GM03348 (cell line): ENCODE results near the gene PARD3B.

Experiments used
- DNase-seq: peaks from one replicate; pipeline ENCODE4 v3.0.0; 2012; ENCODE audit warnings: low spot score

The PARD3B gene

GRCh38 chr2:205505371-205505770 lies 960.1 kb downstream of the PARD3B start:
- DNase-seq, result no peak

- DNase-seq, result no peak
Observed at GRCh38 chr2:205509655-205510054, 964.4 kb downstream of the PARD3B start.

DNA sequence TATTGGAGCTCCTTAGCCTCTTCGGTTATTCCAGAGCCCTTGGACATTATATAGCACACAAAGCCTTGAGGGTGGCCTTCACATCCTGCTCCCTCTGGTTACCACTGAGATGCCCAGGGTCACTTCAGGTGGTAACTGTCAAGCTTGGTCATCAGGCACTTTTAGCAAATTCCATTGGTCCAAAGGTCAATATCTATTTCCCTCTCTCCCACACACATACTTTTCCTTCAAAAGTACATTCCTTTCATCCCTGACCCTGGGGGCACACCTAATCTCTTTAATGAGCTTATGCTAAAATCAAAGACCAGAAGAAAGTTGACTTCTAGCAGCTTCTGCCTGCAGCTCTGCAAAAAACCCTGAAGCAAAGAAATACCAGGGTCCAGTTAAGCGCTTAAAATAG lies 965.1 kb downstream of the PARD3B start:
- no peak for DNase-seq

DNA sequence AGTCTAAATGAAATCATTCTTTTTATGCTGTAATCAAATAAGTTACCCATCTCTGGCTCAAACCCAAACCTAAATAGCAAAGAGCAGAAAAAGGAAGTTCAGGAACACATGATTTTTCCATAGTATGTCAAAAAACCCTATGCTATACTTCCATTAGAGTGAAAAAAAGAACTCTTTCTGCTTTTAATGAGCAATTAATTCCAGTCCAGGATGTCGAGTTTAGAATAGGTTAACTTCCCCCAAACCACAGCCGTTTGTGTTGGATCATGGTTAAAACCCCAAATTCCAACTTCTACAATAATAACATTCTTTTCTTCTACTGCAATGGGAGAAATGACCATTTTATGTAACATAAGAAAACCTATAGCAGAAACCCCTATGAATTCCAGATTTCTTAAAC lies 965.9 kb downstream of the PARD3B start:
- peak; percentile 9 for DNase-seq

GRCh38 chr2:205511641-205512040 lies 966.4 kb downstream of the PARD3B start:
- DNase-seq, result no peak

GRCh38 chr2:205520311-205520710 lies 975.0 kb downstream of the PARD3B start:
- DNase-seq, result no peak

DNA sequence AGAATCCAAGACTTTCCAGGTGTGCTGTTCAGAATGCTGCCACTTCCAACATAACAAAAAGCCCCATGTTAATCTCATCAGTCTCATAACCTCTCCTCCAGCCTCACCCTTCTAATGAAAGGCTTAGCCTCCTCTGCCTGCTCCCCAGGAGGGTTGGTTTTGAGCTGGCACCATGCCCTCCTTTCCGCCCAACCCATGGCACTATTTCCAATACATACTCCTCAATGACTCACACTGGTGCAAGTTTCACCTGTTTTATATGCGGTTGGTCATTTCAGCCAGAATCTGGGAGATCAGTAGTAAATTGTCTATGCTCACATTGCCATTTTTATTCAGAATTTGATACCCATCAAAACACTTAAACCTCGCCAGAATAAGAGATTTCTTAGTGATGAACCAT lies 979.4 kb downstream of the PARD3B start:
- DNase-seq, result no peak

DNA sequence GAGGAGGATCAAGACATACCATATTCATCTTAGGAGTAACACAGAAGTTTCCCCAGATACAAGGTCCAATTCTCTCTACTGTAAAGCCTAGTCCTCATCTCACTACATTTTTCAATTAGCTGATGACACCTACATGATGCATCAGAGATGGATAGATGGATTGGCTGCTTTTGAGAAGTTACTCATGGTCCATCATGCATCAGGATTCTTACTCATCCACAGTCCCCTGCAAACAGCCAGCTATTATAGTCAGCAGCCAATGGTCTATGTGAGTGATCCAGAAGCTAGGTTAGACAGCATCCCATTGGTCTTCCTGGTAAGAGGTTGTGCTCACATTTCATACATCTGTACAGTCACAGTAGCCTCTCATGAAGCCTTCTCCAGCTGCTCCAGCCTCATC lies 982.5 kb downstream of the PARD3B start:
- no peak for DNase-seq

GRCh38 chr2:205531072-205531471 lies 985.8 kb downstream of the PARD3B start:
- no peak for DNase-seq

- no peak for DNase-seq
Observed at GRCh38 chr2:205531489-205532148, 986.3 kb downstream of the PARD3B start.

DNA sequence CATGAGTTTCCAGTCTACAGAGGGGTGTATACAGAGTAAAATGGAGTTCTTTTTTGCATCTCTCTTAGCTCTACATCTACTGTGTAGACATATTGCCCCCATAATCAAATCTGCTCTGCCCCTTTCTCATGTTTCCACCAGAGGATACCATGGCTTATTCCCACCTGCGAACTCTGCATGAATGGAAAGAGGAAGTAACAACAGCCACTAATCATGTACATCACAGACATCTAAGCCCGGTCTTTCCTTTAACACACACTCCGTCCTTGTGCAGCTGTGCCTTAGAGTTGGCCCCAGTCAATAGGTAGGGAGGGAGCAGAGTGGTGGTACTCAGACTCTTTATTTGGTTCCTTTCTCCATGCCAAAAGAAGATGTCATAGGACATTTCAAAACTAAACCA lies 989.7 kb downstream of the PARD3B start:
- no peak for DNase-seq

GRCh38 chr2:205539603-205540002 lies 994.3 kb downstream of the PARD3B start:
- DNase-seq, result no peak

DNA sequence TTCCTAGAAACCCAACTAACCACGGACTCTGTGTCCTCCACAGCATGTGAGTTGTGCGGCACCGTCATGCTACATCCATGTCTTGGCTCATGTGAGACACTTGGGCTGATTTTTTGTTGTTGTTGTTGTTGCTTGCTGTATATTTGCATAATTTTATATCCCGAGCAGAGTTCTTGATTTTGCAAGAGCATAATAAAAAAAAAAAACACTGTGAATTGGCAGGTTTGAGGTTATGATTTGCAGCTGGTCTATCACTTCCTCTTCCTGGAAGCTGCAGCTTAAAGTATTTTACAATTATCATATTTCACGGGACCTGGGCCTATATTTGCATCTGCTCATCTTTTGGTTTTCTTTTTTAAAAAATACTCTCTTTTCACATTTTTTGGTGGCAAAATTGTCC lies 994.8 kb downstream of the PARD3B start:
- DNase-seq, result no peak

- no peak for DNase-seq
Observed at GRCh38 chr2:205543262-205543843, 998.1 kb downstream of the PARD3B start.

DNA sequence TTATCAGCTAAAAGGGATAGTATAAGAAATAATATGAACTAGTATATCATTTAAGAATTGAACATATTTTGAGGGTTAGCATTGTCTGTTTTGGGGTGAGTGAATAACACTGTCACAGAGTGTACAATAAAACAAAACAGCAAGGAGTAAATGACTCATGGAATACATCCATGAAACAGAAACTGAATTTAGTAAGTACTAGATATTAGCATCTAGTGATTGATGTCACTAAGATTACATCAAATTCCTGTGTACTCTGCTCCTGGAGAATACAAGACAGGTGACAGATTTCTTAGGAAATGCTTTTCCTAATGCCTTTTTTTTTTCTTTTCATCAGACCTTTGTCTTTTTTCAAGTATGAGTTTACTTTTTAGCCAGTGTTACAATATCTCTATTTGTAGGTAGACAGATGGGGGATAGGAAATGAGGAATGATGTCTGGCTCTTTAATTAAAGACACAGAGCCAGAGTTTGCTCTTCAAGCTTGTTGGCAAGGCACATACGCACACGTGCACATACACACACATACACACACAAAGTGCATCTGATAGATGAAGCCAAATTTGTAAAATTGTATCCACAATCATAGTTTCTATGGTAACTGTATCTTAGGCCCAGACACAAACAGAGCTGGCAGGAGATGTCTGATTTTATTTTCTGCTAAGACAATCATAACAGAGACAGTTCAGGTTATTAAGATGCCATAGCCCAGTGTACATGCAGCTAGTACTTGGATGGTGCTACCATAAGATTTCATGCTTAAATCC lies 998.8 kb downstream of the PARD3B start:
- no peak for DNase-seq

GRCh38 chr2:205545971-205546816 lies 1000.9 kb downstream of the PARD3B start:
- DNase-seq, result no peak

DNA sequence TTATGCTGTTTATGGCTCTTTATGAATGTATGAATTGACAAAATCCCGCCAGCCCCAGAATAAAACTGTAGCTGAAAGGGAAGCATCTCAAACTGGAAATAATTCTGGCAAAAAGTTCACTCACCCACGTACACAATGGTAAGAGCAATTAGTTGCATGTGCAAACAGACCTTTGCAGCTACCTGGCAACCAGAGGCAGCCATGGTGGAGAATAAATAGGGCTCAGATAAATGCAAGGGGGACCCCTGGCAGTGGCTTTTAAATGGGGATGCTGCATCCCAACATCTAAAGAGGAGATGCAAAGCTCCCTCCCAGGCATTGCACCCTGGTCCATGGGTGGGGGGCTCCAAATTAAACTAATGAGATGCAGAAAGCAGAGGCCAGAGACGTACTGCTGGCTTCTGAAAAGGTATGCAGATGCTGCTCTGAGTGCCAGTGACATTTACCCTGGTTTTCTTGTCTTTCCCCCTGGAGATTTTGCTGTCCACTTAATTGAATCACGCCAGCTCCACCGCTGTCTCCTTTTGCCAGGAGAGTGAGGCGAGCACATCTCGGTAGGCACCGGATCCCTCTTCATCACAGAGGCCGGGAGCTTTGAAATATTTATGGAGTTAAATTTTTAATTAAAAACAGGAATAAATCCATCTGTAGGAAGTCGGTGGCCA lies 1010.4 kb downstream of the PARD3B start:
- no peak for DNase-seq

DNA sequence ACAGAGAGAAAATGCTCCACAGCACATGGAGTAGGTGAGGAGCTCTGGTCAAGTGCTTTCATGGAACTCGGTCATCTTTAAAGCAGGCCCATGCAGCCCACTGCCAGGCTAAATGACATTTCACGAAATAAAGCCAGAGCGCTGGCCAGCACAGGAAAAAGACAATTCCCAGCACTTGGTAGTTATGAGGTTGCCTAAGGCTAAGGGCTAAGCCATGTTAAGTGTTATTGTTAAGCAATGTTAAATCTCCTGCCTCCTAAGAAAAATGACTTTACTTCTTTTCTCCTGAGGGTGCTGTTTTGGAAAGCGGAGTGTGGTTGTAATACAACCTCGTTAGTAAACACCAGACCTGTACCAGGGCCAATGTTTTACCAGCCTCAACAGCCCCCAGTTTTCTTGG lies 1011.1 kb downstream of the PARD3B start:
- no peak for DNase-seq

DNA sequence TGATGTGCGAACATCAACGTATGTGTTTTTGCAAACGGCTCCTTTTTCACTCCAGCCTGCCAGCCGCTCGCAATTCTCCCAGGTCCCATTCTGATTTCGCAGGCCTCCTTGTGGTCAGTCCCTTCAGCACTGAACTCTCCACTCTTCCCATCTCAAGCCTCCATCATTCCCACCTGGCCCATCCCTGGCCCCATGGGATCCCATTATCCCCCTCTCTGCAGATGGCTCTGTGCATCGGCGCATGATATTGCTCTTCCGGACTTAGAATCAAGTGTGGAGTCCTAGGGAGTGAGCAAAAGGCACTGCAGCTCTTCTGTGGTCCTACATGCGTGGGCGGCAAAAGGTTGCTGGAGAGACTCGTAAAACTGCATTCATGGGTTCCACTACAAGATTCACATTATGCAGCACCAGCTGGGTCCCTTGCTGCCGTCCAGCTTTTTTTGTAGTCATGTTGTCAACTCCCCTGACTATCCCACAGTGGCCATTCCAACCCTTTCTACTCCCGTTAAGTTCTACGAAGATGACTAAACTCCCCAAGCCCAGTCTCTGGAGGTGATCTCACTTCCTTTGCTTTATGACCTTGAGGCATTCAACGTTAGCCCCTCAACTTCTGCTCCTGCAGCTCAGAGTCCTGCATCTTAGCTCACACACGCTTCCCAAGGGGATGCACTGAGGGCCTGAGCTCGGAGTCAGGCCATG lies 1011.7 kb downstream of the PARD3B start:
- no peak for DNase-seq

GRCh38 chr2:205557873-205558272 lies 1012.6 kb downstream of the PARD3B start:
- DNase-seq, result no peak

- no peak for DNase-seq
Observed at GRCh38 chr2:205561441-205561840, 1016.2 kb downstream of the PARD3B start.
